Panc1 (cell line): Measurements from ENCODE around the gene DKK3.

Source experiments
- CTCF ChIP-seq: fragments of 450-650 bp; IDR thresholded peaks from 2 replicates; pipeline ENCODE4 v1.5.1; 2017; ENCODE audit warnings: mild to moderate bottlenecking
- POLR2AphosphoS5 ChIP-seq: IDR thresholded peaks from 2 replicates; pipeline ENCODE4 v1.6.1; 2012; ENCODE audit warnings: mild to moderate bottlenecking, low read depth, low read length, moderate library complexity
- REST ChIP-seq, 2 experiments: IDR thresholded peaks; 2 replicates each; pipeline ENCODE4 v1.6.1; 2011 to 2012; ENCODE audit warnings: low read depth in 2 of 2, control low read depth in 1 of 2, low read length in 1 of 2, mild to moderate bottlenecking in 1 of 2, moderate library complexity in 1 of 2; ENCODE audit not compliant: insufficient read depth in 1 of 2
- TCF7L2 ChIP-seq: IDR thresholded peaks from 2 replicates; pipeline ENCODE4 v1.6.1; 2011; ENCODE audit warnings: mild to moderate bottlenecking, low read depth, low read length, inconsistent platforms

GRCh38 chr11:11940551-11940950 lies 67.9 kb downstream of the DKK3 start:
- TF ChIP-seq CTCF (no peak), POLR2AphosphoS5 (no peak), TCF7L2 (no peak), REST (IDR thresholded peaks at IDR 0.05; ENCODE audit: insufficient read depth in 1 of 2, low read depth in 2 of 2, low read length in 1 of 2) (no peak)
